Natural killer cell treated with Interleukin-12 subunit alpha and Interleukin-12 subunit beta and Interleukin-15 and Interleukin-18, amount 100 ng/mL, for 72 hours (primary cell): ENCODE results near the gene FXYD5. TPM values are rescaled to one million over a fixed set of nuclear protein-coding genes. Genes with fewer than 3 reads are reported as not detected.
"Not testable (repeated sequence)": the region's sequence is repeated elsewhere in the genome, so short reads cannot be mapped to it uniquely, and the experiment has no call there.

Experiments used
- ATAC-seq, 2 donors: fragments of 150-1000 bp; cut with Tn5 transposase in 1 of 2; sonication (Bioruptor Pico), chemical (Tn5 transposase) in 1 of 2; 2 replicates each; pipeline ENCODE4 v1.10.0; 2021
- DNase-seq: peaks from one replicate; pipeline ENCODE4 v3.0.0; 2022; ENCODE audit warnings: low spot score
- H3K27ac Mint-ChIP-seq, 2 donors: 1 replicate in 1 of 2; 2 replicates in 1 of 2; pipeline ENCODE4 v1.8.0; 2022; ENCODE audit warnings: mixed read lengths in 2 of 2, mild to moderate bottlenecking in 1 of 2, moderate library complexity in 1 of 2
- H3K27me3 Mint-ChIP-seq, 2 donors: 1 replicate in 1 of 2; 2 replicates in 1 of 2; pipeline ENCODE4 v1.8.0; 2022; ENCODE audit warnings: mixed read lengths in 2 of 2
- H3K36me3 Mint-ChIP-seq: one replicate; pipeline ENCODE4 v1.8.0; 2022; ENCODE audit warnings: mixed read lengths
- H3K4me1 Mint-ChIP-seq, 2 donors: 1 replicate in 1 of 2; 2 replicates in 1 of 2; pipeline ENCODE4 v1.8.0; 2022; ENCODE audit warnings: low read depth in 2 of 2, mixed read lengths in 2 of 2, mild to moderate bottlenecking in 1 of 2
- H3K4me3 Mint-ChIP-seq: one replicate; pipeline ENCODE4 v1.8.0; 2022; ENCODE audit warnings: mixed read lengths
- H3K9me3 Mint-ChIP-seq: 2 replicates; pipeline ENCODE4 v1.8.0; 2022; ENCODE audit warnings: mixed read lengths
- total RNA-seq, 2 donors: library from RNA; stranded (reverse); gene quantifications; one replicate each; pipeline ENCODE4 v1.2.3, GENCODE V29; 2022

FXYD5 gene
- total RNA-seq, 2 donors from 2014 or later = 141 to 236 TPM

GRCh38 chr19:35177377-35178274 lies 23.1 kb downstream of the FXYD5 start:
- H3K4me1 Mint-ChIP-seq = peaks cover 0 to 4% of the 10 kb centered on the region in 2 donors
- H3K27ac Mint-ChIP-seq = no peak overlapping the region
- no peaks in the 10 kb centered on the region for H3K36me3 Mint-ChIP-seq
- H3K9me3 Mint-ChIP-seq = peaks cover 4% of the 10 kb centered on the region
- ATAC-seq (no peak), DNase-seq (no peak)
- no peak overlapping the region for H3K4me3 Mint-ChIP-seq
- H3K27me3 Mint-ChIP-seq = no peaks in the 10 kb centered on the region

DNA sequence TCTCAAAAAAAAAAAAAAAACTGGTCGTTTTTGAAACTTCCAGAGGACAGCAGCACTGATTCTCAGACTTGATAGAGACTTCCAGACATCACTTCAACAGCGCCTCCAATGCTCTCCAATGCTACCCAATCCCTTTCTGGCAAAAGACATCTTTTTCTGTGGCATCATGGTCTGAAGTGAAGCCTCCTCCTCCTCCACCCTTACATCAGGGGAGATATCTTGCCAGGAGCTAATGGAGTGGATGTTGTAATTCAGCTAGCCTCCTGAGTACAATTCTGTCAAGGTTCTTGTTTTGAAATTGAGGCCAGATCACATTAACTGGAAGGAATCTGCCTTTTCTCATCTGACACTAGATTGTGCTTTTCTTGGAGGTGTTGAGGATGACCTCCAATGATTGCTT lies 24.2 kb downstream of the FXYD5 start:
- Mint-ChIP-seq H3K9me3 (peaks cover 4% of the 10 kb centered on the region), H3K36me3 (no peaks in the 10 kb centered on the region), H3K4me3 (no peak overlapping the region), H3K27ac (no peak overlapping the region), H3K27me3 (no peaks in the 10 kb centered on the region), H3K4me1 (peaks cover 0 to 4% of the 10 kb centered on the region in 2 donors)
- ATAC-seq = no peak
- no peak for DNase-seq

DNA sequence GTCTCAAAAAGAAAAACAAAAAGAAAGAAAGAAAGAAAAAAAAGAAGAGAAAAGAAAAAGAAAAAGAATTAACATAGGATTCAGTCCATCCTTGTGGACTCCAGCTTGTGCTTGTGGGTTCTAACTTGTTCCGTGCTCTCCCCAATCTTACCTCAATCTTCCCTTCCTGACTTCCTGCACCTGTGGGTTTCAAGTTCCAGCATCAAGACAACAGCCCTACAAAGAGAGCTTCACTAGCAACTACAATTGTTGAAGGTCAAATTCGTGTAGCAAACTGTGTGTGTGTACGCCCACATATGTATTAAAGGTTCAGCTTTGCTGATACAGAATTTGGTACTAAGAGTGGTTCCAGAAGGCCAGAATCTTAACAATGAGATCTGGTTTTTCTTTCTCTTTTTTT lies 25.3 kb downstream of the FXYD5 start:
- DNase-seq = no peak

DNA sequence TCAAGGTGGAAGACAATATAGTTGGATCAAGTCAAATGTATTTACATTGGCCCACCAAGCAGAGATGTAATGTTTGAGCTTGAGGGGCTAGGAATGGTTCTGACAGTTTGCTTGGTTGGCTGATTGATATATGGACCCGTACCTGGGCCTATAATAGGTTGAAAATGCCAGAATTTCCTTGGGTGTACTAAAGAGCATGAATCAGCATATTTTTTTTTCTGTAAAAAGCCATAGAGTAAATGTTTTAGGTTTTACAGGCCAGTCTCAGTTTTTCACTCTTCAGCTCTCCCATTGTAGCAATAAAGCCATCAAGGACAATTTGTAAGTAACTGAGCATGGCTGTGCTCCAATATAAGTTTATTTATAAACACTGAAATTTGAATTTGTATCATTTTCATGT lies 26.9 kb downstream of the FXYD5 start:
- Mint-ChIP-seq H3K27me3 (no peaks in the 10 kb centered on the region), H3K27ac (no peak overlapping the region), H3K36me3 (no peaks in the 10 kb centered on the region), H3K4me1 (peaks cover 0 to 4% of the 10 kb centered on the region in 2 donors), H3K4me3 (no peak overlapping the region), H3K9me3 (peaks cover 4% of the 10 kb centered on the region)
- ATAC-seq (no peak), DNase-seq (no peak)

More for the DNA sequence above, 25.3 kb downstream of the FXYD5 start:
- Mint-ChIP-seq H3K9me3 (peaks cover 4% of the 10 kb centered on the region), H3K36me3 (no peaks in the 10 kb centered on the region), H3K4me1 (peaks cover 0 to 4% of the 10 kb centered on the region in 2 donors), H3K27ac (no peak overlapping the region), H3K27me3 (no peaks in the 10 kb centered on the region), H3K4me3 (no peak overlapping the region)
- ATAC-seq = no peak

DNA sequence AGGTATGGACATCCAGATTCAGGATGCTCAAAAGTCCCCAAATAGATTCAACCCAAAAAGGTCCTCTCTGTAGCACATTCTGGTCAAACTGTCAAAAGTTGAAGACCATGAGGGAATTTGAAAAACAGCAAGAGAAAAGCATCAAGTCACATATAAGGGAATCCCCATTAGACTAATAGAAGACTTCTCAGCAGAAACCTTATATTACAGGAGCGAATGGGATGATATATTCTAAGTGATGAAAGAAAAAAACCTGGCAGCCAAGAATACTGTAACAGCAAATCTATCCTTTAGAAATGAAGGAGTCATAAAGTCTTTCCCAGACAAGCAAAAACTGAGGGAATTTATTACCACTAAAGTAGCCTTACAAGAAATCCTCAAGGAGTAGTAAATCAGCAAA lies 29.7 kb downstream of the FXYD5 start:
- Mint-ChIP-seq H3K27me3 (no peaks in the 10 kb centered on the region), H3K4me1 (no peaks in the 10 kb centered on the region), H3K36me3 (no peaks in the 10 kb centered on the region), H3K27ac (no peak overlapping the region), H3K9me3 (no peaks in the 10 kb centered on the region), H3K4me3 (no peak overlapping the region)
- ATAC-seq = no peak
- no peak for DNase-seq

GRCh38 chr19:35184884-35185283 lies 30.3 kb downstream of the FXYD5 start:
- no peak for ATAC-seq
- H3K4me1 Mint-ChIP-seq = no peaks in the 10 kb centered on the region

DNA sequence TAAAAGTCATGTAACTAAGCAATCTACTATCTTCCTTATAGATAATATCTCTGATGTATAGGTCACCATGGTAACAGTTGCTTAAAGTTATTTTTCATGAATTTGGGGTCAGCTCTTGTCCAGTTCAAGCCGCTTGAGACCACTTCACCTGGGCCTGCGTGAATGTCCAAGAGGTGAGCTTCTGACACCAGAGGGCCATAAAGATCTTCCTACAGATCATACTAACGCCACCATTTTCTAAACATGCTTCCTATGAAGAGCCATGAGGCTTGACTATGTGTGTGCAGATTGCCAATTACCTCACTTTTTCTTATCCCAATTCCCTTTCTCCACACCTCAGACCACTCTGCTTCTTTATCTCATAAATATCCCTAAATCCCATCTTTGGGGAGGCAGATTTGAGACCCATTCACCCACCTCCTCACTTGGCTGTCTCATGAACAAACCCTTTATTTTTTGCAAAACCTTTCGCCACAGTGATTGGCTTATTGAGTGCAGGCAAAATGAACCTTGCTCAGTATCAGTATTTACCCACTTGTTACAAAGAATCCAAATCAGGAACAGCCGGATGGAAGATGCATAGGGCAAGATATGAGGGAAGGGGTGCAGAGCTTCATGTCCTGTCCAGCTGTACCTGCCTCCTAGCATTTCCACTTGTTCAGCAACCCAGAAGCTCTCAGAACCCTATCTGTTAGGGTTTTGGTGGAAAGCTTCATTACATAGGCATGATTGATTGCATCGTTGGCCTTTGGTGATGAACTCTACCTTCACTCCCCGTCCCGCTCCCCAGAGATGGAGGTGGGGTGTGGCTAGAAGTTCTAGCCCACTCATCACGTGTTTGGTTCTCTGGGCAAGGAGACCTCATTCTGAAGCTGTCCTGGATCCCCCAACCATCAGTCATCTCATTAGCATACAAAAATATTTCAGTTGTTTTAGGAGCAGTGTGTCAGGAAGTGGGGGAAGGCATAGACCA lies 39.8 kb downstream of the FXYD5 start:
- ATAC-seq = no peak
- Mint-ChIP-seq H3K4me1 (peaks cover 4 to 5% of the 10 kb centered on the region in 2 donors), H3K36me3 (no peaks in the 10 kb centered on the region), H3K27me3 (peaks cover 3 to 5% of the 10 kb centered on the region in 2 donors), H3K9me3 (no peaks in the 10 kb centered on the region), H3K27ac (no peak overlapping the region), H3K4me3 (no peak overlapping the region)
- no peak for DNase-seq

More at GRCh38 chr19:35184884-35185283, 30.3 kb downstream of the FXYD5 start:
- H3K27ac Mint-ChIP-seq = no peak overlapping the region
- H3K36me3 Mint-ChIP-seq = no peaks in the 10 kb centered on the region
- H3K4me3 Mint-ChIP-seq = no peak overlapping the region
- DNase-seq = no peak
- H3K9me3 Mint-ChIP-seq = no peaks in the 10 kb centered on the region
- H3K27me3 Mint-ChIP-seq = no peaks in the 10 kb centered on the region

DNA sequence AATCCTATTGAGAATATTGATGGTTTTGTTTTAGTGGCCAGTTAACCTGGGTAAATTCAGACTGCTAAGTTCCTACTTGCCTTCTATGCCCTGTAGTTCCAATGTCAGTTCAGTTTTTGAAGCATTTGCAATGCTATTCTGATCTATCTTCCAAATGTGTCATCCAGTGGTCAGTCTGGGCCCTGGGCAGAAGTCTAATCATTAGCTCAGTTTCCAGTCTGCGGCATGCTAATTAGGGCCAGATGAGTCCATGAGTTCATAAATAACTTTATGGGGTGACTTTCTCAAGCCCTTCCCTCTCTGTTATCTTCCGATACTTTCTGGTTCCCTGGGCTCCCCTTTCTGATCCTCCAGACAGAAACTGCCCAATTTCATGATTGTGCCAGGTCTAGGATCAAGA lies 41.3 kb downstream of the FXYD5 start:
- Mint-ChIP-seq H3K36me3 (no peaks in the 10 kb centered on the region), H3K4me3 (no peak overlapping the region), H3K27me3 (peaks cover 3 to 5% of the 10 kb centered on the region in 2 donors), H3K27ac (no peak overlapping the region), H3K4me1 (peaks cover 4 to 5% of the 10 kb centered on the region in 2 donors), H3K9me3 (no peaks in the 10 kb centered on the region)
- DNase-seq (no peak), ATAC-seq (no peak)

DNA sequence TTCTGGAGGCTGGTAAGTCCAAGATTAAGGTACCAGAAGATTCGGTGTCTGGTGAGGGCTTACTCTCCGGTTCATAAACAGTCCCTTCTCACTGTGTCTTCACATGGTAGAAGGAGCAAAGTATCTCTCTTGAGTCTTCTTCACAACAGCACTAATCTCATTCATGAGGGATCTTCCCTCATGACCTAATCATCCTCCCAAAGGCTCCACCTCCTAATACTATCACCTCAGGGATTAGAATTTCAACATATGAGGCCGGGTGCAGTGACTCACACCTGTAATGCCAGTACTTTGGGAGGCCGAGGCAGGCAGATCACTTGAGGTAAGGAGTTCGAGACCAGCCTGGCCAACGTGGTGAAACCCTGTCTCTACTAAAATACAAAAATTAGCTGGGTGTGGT lies 42.3 kb downstream of the FXYD5 start:
- not testable (repeated sequence) for ATAC-seq, H3K27ac Mint-ChIP-seq, H3K4me3 Mint-ChIP-seq, H3K27me3 Mint-ChIP-seq, H3K9me3 Mint-ChIP-seq, H3K4me1 Mint-ChIP-seq, DNase-seq, H3K36me3 Mint-ChIP-seq

GRCh38 chr19:35199481-35199880 lies 44.9 kb downstream of the FXYD5 start:
- peaks cover 17 to 18% of the 10 kb centered on the region in 2 donors for H3K4me1 Mint-ChIP-seq

GRCh38 chr19:35202722-35203688 lies 48.5 kb downstream of the FXYD5 start:
- peaks cover 41 to 45% of the 10 kb centered on the region in 2 donors for H3K4me1 Mint-ChIP-seq
- no peak for DNase-seq
- peak overlapping the region; percentile 8 to 20 for H3K27ac Mint-ChIP-seq
- ATAC-seq = no peak
- H3K27me3 Mint-ChIP-seq = no peaks in the 10 kb centered on the region
- H3K36me3 Mint-ChIP-seq = no peaks in the 10 kb centered on the region
- H3K4me3 Mint-ChIP-seq = no peak overlapping the region
- no peaks in the 10 kb centered on the region for H3K9me3 Mint-ChIP-seq

More at GRCh38 chr19:35199481-35199880, 44.9 kb downstream of the FXYD5 start:
- Mint-ChIP-seq H3K27ac (no peak overlapping the region), H3K36me3 (no peaks in the 10 kb centered on the region), H3K9me3 (no peaks in the 10 kb centered on the region), H3K4me3 (no peak overlapping the region), H3K27me3 (no peaks in the 10 kb centered on the region)
- ATAC-seq = no peak
- no peak for DNase-seq

DNA sequence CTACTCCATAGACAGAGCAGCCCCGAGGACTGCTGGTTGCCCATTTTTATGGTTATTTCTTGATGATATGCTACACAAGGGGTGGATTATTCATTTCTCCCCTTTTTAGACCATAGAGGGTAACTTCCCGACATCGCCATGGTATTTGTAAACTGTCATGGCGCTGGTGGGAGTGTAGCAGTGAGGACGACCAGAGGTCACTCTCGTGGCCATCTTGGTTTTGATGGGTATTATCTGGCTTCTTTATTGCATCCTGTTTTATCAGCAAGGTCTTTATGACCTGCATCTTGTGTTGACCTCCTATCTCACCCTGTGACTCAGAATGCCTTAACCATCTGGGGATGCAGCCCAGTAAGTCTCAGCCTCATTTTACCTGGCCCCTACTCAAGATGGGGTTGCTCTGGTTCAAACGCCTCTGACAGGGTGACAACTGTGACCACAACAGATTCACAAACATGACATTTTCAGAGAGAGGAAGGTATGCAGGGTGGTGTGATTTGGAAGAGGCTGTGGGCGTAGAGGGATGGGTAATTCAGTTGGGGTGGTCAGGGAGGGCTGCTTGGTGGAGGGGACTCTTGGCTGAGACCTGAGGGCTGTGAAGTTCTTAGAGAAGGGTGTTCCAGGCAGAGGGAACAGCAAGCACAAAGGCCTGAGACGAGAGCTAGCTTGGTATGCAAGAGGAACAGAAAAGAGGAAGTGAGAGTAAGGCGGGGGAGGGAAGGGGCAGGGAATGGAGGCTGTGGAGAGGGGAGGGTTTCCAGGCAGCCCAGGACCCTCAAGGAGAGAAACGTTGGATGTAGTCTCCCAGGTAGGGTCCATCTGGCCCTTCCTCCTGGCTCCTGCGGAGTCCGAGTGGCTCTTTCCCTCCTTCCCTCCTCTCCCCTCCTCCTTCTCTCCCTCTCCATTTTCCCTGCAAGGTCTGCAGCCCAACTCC lies 50.5 kb downstream of the FXYD5 start:
- ATAC-seq (peak in 1 of 2 donors; percentile 29), DNase-seq (no peak)
- no peaks in the 10 kb centered on the region for H3K27me3 Mint-ChIP-seq
- no peaks in the 10 kb centered on the region for H3K9me3 Mint-ChIP-seq
- peaks cover 44 to 48% of the 10 kb centered on the region in 2 donors for H3K4me1 Mint-ChIP-seq
- peak overlapping the region; percentile 57 for H3K4me3 Mint-ChIP-seq
- H3K36me3 Mint-ChIP-seq = no peaks in the 10 kb centered on the region
- H3K27ac Mint-ChIP-seq = peak overlapping the region; percentile 20 to 26
